ENCODE data around the gene GMEB2.
"Not testable (repeated sequence)": the region's sequence is repeated elsewhere in the genome, so short reads cannot be mapped to it uniquely, and the experiment has no call there.

GMEB2 gene

GRCh38 chr20:63630956-63631355, 4.1 kb upstream of the GMEB2 start:
- H3K9me3 ChIP-seq (ENCODE audit: control insufficient read depth, insufficient read depth, low read length); H3K9ac ChIP-seq (ENCODE audit: low read depth, low read length); H3K36me3 ChIP-seq (ENCODE audit: control insufficient read depth, insufficient read depth, low read length); H3K27me3 ChIP-seq (ENCODE audit: control insufficient read depth, insufficient read depth, low read length); H3K4me3 ChIP-seq (ENCODE audit: low read depth, low read length); H3K4me1 ChIP-seq (ENCODE audit: control insufficient read depth, insufficient read depth, low read length): not testable (repeated sequence)

GRCh38 chr20:63628246-63628975, 1.5 kb upstream of the GMEB2 start:
- Histone ChIP-seq H3K4me3 (ENCODE audit: low read depth, low read length) (peak overlapping the region; percentile 13), H3K9ac (ENCODE audit: low read depth, low read length) (peak overlapping the region; percentile 65), H3K4me1 (ENCODE audit: control insufficient read depth, insufficient read depth, low read length) (no peaks in the 10 kb centered on the region), H3K9me3 (ENCODE audit: control insufficient read depth, insufficient read depth, low read length) (no peaks in the 10 kb centered on the region), H3K36me3 (ENCODE audit: control insufficient read depth, insufficient read depth, low read length) (no peaks in the 10 kb centered on the region), H3K27me3 (ENCODE audit: control insufficient read depth, insufficient read depth, low read length) (no peaks in the 10 kb centered on the region)

- no peaks in the 10 kb centered on the region for H3K36me3 ChIP-seq (ENCODE audit: control insufficient read depth, insufficient read depth, low read length)
- H3K4me3 ChIP-seq (ENCODE audit: low read depth, low read length), result peak overlapping the region; percentile 87
- H3K9ac ChIP-seq (ENCODE audit: low read depth, low read length), result peak overlapping the region; percentile 65
- no peaks in the 10 kb centered on the region for H3K4me1 ChIP-seq (ENCODE audit: control insufficient read depth, insufficient read depth, low read length)
- H3K27me3 ChIP-seq (ENCODE audit: control insufficient read depth, insufficient read depth, low read length), result no peaks in the 10 kb centered on the region
- no peaks in the 10 kb centered on the region for H3K9me3 ChIP-seq (ENCODE audit: control insufficient read depth, insufficient read depth, low read length)
These were observed 897 bp upstream of the GMEB2 start for GRCh38 chr20:63627751-63628245.

GRCh38 chr20:63627129-63627750, 339 bp upstream of the GMEB2 start:
- Histone ChIP-seq H3K4me1 (ENCODE audit: control insufficient read depth, insufficient read depth, low read length) (no peaks in the 10 kb centered on the region), H3K9me3 (ENCODE audit: control insufficient read depth, insufficient read depth, low read length) (no peaks in the 10 kb centered on the region), H3K9ac (ENCODE audit: low read depth, low read length) (peak overlapping the region; percentile 70)

GRCh38 chr20:63625771-63626423, 1.0 kb downstream of the GMEB2 start:
- Histone ChIP-seq H3K9ac (ENCODE audit: low read depth, low read length) (peak overlapping the region; percentile 83), H3K9me3 (ENCODE audit: control insufficient read depth, insufficient read depth, low read length) (no peaks in the 10 kb centered on the region), H3K27me3 (ENCODE audit: control insufficient read depth, insufficient read depth, low read length) (no peaks in the 10 kb centered on the region), H3K4me1 (ENCODE audit: control insufficient read depth, insufficient read depth, low read length) (no peaks in the 10 kb centered on the region), H3K36me3 (ENCODE audit: control insufficient read depth, insufficient read depth, low read length) (no peaks in the 10 kb centered on the region), H3K4me3 (ENCODE audit: low read depth, low read length) (peak overlapping the region; percentile 75)

More at GRCh38 chr20:63627129-63627750, 339 bp upstream of the GMEB2 start:
- Histone ChIP-seq H3K27me3 (ENCODE audit: control insufficient read depth, insufficient read depth, low read length) (no peaks in the 10 kb centered on the region), H3K36me3 (ENCODE audit: control insufficient read depth, insufficient read depth, low read length) (no peaks in the 10 kb centered on the region), H3K4me3 (ENCODE audit: low read depth, low read length) (peak overlapping the region; percentile 87)

GRCh38 chr20:63624486-63624885, 2.4 kb downstream of the GMEB2 start:
- Histone ChIP-seq H3K4me1 (ENCODE audit: control insufficient read depth, insufficient read depth, low read length) (no peaks in the 10 kb centered on the region), H3K9ac (ENCODE audit: low read depth, low read length) (no peak overlapping the region), H3K36me3 (ENCODE audit: control insufficient read depth, insufficient read depth, low read length) (peaks cover 2% of the 10 kb centered on the region), H3K4me3 (ENCODE audit: low read depth, low read length) (no peak overlapping the region), H3K9me3 (ENCODE audit: control insufficient read depth, insufficient read depth, low read length) (no peaks in the 10 kb centered on the region), H3K27me3 (ENCODE audit: control insufficient read depth, insufficient read depth, low read length) (no peaks in the 10 kb centered on the region)

- H3K4me1 ChIP-seq (ENCODE audit: control insufficient read depth, insufficient read depth, low read length), result no peaks in the 10 kb centered on the region
- no peaks in the 10 kb centered on the region for H3K9me3 ChIP-seq (ENCODE audit: control insufficient read depth, insufficient read depth, low read length)
- H3K9ac ChIP-seq (ENCODE audit: low read depth, low read length), result no peak overlapping the region
- no peak overlapping the region for H3K4me3 ChIP-seq (ENCODE audit: low read depth, low read length)
- peaks cover 17% of the 10 kb centered on the region for H3K36me3 ChIP-seq (ENCODE audit: control insufficient read depth, insufficient read depth, low read length)
- H3K27me3 ChIP-seq (ENCODE audit: control insufficient read depth, insufficient read depth, low read length), result no peaks in the 10 kb centered on the region
These were observed 4.2 kb downstream of the GMEB2 start for GRCh38 chr20:63622732-63623131.

- Histone ChIP-seq H3K9ac (ENCODE audit: low read depth, low read length) (no peak overlapping the region), H3K36me3 (ENCODE audit: control insufficient read depth, insufficient read depth, low read length) (peaks cover 19% of the 10 kb centered on the region), H3K27me3 (ENCODE audit: control insufficient read depth, insufficient read depth, low read length) (no peaks in the 10 kb centered on the region), H3K9me3 (ENCODE audit: control insufficient read depth, insufficient read depth, low read length) (no peaks in the 10 kb centered on the region), H3K4me1 (ENCODE audit: control insufficient read depth, insufficient read depth, low read length) (no peaks in the 10 kb centered on the region), H3K4me3 (ENCODE audit: low read depth, low read length) (no peak overlapping the region)
These were observed 4.8 kb downstream of the GMEB2 start for GRCh38 chr20:63622096-63622495.

GRCh38 chr20:63620991-63621390, 5.9 kb downstream of the GMEB2 start:
- H3K9ac ChIP-seq (ENCODE audit: low read depth, low read length), result no peak overlapping the region
- H3K27me3 ChIP-seq (ENCODE audit: control insufficient read depth, insufficient read depth, low read length), result no peaks in the 10 kb centered on the region
- H3K36me3 ChIP-seq (ENCODE audit: control insufficient read depth, insufficient read depth, low read length), result peaks cover 22% of the 10 kb centered on the region
- no peaks in the 10 kb centered on the region for H3K4me1 ChIP-seq (ENCODE audit: control insufficient read depth, insufficient read depth, low read length)
- H3K4me3 ChIP-seq (ENCODE audit: low read depth, low read length), result no peak overlapping the region
- no peaks in the 10 kb centered on the region for H3K9me3 ChIP-seq (ENCODE audit: control insufficient read depth, insufficient read depth, low read length)

GRCh38 chr20:63619505-63619904, 7.4 kb downstream of the GMEB2 start:
- Histone ChIP-seq H3K9me3 (ENCODE audit: control insufficient read depth, insufficient read depth, low read length) (no peaks in the 10 kb centered on the region), H3K4me1 (ENCODE audit: control insufficient read depth, insufficient read depth, low read length) (no peaks in the 10 kb centered on the region), H3K27me3 (ENCODE audit: control insufficient read depth, insufficient read depth, low read length) (no peaks in the 10 kb centered on the region), H3K9ac (ENCODE audit: low read depth, low read length) (no peak overlapping the region), H3K4me3 (ENCODE audit: low read depth, low read length) (no peak overlapping the region), H3K36me3 (ENCODE audit: control insufficient read depth, insufficient read depth, low read length) (peaks cover 22% of the 10 kb centered on the region)

- H3K9me3 ChIP-seq (ENCODE audit: control insufficient read depth, insufficient read depth, low read length), result no peaks in the 10 kb centered on the region
- H3K36me3 ChIP-seq (ENCODE audit: control insufficient read depth, insufficient read depth, low read length), result peaks cover 22% of the 10 kb centered on the region
- no peak overlapping the region for H3K4me3 ChIP-seq (ENCODE audit: low read depth, low read length)
- H3K4me1 ChIP-seq (ENCODE audit: control insufficient read depth, insufficient read depth, low read length), result no peaks in the 10 kb centered on the region
- no peak overlapping the region for H3K9ac ChIP-seq (ENCODE audit: low read depth, low read length)
- H3K27me3 ChIP-seq (ENCODE audit: control insufficient read depth, insufficient read depth, low read length), result no peaks in the 10 kb centered on the region
These were observed 7.8 kb downstream of the GMEB2 start for GRCh38 chr20:63619086-63619485.

All from iPS-15b (cell line).